GM19239 (cell line): ENCODE measurements around the gene IGFLR1.
"Not testable (repeated sequence)": the region's sequence is repeated elsewhere in the genome, so short reads cannot be mapped to it uniquely, and the experiment has no call there.

Experiments
- DNase-seq: peaks from one replicate; pipeline ENCODE4 v3.0.0; 2011; ENCODE audit warnings: low spot score; ENCODE audit not compliant: insufficient read length
- FAIRE-seq: peaks from 2 replicates; lab custom pipeline; 2011; peaks lifted over from hg19 to GRCh38; lab: Jason Lieb, UNC

Gene IGFLR1

DNA sequence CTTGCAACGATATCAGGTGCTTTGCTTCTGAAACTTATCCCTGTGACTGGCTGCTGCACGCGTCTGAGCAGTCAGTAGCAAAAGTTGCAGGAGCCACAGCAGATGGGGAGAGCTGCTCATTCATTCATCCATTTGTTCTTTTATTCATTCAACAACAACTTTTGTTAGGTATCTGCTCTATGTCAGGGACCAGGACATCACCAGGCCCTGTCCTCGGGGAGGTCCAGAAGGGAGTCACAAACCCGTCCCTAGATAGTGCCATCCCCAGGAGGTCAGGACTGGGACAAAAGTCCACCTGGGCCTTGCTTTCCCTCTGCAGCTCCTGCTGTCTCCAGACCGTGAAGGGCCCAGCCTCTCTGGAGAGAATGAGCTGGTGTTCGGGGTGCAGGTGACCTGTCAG lies 35.7 kb upstream of the IGFLR1 start:
- no peak for FAIRE-seq
- DNase-seq = no peak

DNA sequence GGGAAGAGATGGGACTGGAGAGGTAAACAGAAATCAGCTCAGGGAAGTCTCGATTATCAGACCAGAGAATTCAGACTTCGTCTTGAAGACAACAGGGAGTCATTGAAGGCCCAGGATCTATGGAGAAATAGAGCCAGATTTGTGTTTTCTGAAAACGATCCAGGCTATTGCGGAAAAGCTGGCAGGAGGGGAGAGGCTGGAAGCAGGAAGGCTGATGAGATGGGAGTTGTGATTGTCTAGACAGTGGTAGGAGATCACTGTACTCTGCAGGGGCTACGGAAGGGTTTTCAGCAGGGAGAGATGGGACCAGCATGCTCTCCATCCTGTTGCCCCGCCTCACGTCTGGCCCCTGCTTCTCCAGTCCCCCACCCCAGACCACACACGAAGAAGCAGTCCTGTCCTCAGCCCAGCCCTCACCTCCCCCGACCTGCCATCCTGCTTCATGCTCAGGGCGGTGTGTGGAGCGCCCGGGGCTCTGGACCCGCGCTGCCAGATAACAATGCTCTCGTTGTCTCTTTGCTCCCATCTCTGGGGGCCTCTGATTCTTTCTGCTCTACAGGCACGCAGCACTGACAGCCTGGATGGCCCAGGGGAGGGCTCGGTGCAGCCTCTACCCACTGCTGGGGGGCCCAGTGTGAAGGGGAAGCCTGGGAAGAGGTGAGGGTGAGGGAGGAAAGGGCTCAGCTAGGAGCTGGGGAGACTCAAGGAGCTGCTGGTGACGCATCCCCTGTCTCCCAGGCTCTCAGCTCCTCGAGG lies 35.0 kb upstream of the IGFLR1 start:
- FAIRE-seq (no peak), DNase-seq (no peak)

DNA sequence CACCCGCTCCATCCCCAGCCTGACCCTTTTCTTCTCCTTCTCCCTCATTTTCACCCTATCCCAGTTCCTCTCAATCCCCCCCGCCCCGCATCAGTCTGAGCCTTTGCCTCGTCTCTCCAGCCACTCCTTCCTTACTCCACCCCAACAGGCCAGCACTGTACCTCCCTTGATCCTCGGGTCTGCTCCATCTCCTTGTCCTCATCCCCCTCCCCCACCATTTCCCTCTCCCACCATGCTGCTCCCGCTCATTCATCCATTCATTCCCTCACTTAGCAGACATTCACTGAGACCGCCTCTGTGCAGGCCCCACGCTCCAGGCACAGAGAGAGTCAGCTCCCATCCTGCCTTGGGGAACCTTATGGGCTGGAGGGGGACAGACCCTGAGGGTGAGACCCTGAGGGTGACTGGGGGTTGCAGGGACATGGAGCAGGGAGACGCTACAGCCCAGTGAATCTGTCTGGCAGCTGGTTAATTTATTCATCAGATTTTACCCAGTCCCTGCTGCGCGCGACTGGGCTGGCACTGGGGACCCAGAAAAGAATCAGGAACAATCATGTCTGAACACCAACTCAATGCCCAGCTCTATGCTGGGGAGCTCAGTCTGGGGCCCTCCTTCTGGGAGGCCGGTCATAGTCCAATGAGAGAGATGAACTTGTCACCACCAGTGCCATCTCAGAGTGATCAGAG lies 34.0 kb upstream of the IGFLR1 start:
- no peak for FAIRE-seq
- no peak for DNase-seq

DNA sequence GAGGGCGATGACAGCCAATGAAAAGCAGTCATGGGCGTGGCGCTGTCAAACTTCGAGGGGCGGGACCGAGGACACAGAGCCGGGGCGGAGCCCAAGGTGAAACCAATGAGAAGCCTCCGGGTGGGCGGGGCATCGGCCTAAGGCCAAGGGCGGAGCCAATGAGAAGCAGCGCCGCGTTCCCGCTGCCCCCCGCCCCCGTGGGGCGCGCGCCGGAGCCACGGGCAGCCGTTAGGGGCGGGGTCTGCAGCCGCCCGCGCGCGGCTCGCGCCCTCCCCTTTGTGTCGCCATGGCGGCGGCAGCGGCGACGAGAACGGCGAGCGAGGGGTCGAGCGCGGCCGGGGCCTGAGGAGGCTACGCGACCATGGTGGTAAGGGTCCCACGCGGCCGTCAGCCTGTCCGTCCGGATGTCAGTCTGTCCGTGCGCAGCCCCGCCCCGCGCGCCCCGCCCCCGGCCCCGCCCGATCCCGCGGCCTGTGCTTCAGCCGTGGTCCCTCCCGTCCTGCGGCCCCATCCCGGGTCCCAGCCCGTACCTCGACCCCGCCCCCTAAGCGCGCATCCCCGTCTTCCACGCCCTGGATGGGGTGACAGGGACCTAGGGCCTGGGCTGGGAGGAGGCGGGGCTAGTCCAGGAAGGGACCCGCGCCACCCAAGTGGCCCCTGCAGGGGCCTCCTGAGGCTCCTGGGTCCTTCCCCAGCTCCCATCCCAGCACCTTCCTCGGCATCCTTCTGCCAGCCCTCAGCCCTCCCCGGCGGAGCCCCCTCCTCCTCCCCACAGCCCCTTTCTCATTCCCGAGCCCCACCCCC lies 33.2 kb upstream of the IGFLR1 start, which contains the start of gene ARHGAP33:
Gene ARHGAP33 (plus strand): TSS at position 267 of the 804 bp plus-strand sequence. CDS start 95 bp downstream, at position 362.
- DNase-seq (peak; percentile 97), FAIRE-seq (peak; percentile 95)

DNA sequence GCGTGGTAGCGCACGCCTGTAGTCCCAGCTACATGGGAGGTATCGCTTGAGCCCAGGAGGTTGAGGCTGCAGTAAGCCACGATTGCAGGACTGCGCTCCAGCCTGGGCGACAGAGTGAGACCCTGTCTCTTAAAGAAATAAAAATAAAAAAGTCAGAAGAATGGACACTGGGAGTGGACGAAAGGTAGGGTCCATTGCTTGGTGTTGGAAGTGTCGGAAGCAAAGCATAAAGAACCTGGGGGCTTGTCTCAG lies 32.7 kb upstream of the IGFLR1 start:
- DNase-seq (no peak), FAIRE-seq (no peak)

DNA sequence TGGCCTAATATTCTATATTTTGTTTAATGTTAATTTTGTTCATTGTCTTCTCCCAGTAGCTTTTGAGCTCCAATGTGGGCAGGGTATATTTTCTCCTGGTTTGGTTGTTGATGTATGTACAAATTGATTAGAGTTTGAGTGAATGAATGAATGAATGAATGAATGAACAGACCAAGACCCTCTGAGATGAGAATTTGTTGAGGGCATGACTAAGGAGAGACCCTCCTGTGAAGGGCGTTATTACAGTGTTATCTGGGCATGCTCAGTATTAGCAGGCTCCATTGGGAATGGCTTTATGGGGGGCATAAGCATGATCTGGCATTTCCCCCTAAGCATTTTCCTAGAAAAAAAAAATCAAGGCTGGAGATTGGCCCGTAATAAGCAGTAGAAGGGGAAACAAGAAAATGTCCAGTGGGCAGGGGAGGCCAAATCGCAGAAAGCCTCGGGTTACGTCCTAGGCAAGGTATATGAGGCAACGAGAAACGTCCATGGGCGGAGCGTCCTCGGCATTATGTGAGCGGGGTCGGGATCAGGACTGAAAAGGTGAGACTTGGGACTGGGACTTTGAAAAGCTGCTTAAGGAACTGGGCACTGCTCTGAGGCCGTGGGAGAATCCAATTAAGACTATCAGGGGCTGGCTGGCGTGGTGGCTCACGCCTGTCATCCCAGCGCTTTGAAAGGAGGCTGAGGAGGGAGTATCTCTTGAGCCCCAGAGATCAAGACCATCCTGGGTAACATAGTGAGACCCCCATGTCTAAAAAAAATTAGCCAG lies 32.2 kb upstream of the IGFLR1 start:
- no peak for DNase-seq
- no peak for FAIRE-seq

DNA sequence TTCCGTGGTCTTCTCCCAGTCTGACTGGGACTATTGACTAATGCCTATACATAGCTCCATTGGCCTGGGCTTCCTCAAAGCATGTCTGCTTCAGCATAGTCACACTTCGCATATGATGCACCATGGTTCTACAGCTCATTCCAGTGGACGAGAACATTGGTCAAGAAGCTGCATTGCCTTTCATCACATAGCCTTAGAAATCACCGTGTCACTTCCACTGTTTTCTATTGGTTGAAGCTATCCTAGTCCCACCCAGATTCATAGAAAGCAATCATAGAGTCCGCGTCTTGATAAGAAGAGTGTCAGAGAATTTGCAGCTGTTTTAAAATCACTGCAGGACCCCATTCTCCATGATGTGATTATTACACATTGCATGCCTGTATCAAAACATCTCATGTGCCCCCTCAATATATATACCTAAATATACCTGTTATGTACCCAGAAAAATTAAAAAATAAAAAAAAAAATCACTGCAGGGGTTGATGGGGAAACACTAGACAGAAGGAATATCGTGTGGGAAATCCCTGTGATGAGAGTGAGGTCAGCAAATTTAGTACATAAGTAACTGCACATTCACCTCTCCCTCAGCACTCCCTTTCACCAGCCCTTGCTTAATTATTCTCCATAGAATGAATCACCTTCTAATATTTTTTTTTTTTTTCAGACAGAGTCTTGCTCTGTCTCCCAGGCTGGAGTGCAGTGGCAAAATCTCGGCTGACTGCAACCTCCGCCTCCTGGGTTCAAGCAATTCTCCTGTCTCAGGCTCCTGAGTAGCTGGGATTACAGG lies 31.0 kb upstream of the IGFLR1 start:
- DNase-seq (no peak), FAIRE-seq (no peak)

DNA sequence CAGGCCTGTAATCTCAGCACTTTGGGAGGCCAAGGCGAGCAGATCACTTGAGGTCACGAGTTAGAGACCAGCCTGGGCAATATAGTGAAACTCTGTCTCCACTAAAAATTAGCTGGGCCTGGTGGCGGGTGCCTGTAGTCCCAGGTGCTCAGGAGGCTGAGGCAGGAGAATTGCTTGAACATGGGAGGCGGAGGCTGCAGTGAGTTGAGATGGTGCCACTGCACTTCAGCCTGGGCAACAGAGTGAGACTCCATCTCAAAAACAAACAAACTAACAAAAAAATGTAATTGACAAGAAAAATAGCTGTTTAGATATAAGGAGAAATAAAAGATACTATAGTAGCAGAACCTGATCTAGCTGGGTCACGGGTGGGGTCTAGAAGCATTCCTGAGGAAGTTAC lies 30.1 kb upstream of the IGFLR1 start:
- FAIRE-seq = not testable (repeated sequence)

DNA sequence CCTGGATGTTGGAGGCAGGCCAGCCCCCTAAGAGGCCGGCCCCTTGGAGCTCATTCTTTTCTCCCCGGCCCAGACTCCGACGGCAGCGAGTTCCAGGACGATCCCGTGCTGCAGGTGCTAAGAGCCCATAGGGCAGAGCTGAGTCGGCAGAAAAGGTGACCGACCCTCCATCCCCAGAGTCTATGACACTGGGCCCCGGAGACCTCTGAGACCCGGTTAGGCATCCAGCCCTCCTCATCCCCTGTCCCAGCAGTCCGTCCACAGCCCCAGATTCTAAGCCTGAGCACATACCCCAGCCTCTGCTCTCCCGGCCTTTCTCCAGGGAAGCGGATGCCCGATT lies 25.8 kb upstream of the IGFLR1 start:
- DNase-seq (no peak), FAIRE-seq (no peak)

More for the DNA sequence above, 30.1 kb upstream of the IGFLR1 start:
- not testable (repeated sequence) for DNase-seq

DNA sequence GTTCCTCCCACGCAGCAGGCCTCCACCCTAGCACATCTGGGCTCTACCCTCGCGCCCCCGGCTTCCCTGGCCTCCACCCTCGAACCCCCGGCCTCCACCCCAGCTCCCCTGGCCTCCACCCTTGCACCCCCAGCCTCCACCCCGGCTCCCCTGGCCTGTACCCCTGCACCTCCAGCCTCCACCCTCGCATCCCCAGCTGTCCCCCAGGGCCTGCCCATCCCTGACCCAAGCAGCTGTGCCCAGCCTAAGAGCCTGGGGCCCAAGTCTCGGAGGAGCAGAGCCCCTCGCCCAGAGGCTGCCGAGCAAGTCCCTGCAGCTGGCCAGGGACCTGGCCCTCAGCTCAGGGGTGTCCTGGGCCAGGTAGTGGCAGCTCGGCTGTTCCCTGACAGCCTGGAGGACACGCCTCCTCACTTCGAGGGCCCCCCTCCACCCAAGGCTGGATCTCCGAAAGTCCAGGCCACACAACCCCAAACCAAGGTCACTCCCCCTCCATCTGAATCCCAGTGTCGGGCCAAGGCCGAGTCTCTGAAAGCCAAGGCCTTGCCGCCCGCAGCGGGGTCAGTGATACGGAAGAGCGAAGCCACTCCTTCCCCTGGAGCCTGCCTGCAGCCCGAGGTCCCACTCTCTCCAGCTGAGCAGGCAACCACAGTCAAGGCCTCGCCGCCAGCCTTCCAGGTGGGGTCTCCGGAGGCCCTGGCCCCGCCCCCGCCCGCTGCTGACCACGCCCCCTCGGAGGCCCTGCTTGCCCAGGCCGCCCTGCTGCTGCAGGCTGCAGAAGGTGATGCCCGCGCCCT lies 25.2 kb upstream of the IGFLR1 start:
- DNase-seq (no peak), FAIRE-seq (no peak)

DNA sequence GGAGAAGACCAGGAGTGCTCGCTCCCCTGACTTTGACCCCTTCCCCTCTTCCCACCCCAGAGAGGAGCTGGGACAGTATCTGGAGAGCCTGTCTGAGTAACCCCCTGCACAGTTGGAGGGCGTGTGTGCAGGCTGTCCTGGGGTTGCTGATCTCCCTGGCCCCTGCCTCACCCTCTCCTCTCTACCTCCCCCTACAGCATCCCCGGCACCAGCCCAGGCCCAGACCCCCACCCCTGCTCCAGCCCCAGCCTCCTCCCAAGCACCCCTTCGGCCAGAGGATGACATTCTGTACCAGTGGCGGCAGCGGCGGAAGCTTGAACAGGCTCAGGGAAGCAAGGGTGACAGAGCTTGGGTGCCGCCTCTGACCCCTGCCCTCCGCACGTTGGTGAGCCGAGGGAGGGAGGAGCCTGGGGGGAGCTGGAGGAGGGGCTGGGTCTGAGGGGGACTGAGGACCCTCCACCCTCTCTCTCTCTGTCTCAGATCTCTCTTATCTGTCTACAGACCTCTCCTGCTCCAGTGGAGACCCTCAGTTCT lies 24.4 kb upstream of the IGFLR1 start:
- FAIRE-seq (no peak), DNase-seq (no peak)

DNA sequence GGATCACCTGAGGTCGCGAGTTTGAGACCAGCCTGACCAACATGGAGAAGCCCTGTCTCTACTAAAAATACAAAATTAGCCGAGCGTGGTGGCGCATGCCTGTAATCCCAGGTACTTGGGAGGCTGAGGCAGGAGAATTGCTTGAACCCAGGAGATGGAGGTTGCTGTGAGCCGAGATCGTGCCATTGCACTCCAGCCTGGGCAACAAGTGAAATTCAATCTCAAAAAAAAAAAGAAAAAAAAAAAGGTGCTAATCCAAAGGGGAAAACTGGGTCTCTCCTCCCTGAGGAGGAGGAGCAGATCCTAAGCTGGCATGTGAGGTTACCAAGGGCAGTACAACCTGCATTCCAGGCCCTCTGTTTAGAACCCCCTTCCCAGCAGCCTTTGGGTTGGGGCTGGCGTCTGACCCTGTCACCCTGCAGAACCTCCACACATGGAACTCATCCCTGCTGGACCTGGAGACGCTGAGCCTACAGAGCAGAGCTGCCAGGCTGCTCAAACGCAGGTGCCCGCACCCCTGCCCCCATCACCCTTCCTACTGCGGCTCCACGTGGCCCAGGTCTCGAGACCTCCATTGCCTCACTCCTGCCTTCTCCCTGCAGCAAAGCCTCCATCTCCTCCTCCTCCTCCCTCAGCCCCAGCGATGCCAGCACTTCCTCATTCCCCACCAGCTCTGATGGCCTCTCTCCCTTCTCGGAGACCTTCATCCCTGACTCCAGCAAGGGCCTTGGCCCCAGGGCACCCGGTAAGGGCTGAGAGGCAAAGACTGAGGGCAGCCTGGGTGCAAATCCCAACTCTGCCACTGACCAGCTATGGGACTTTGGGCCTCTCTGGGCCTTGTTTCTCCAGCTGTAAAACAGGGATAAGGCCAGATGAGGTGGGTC lies 22.4 kb upstream of the IGFLR1 start:
- FAIRE-seq = no peak
- DNase-seq = no peak

DNA sequence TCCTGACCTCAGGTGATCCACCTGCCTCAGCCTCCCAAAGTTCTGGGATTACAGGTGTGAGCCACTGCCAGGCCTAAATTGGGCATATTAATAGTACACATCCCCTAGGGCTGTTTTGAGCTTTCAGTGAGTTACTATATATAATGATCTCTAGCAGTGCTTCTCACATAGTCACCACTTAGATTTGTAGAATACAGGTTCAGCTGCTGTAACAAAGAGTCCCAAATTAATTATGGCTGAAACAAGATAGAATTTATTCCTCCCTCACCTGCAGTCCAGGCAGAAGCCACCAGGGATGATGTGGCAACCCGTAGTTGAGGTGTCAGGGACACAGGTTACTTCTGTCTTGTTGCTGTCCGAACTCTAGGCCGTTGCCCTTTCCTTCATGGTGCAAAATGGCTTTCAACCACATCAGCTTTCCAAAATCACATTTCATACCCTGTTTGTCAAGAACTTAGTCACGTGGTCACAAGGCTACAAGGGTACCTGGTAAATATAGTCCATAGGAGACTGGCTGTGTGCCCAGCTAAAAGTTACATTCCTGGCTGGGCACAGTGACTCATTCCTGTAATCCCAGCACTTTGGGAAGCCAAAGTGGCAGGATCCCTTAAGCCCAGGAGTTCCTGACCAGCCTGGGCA lies 18.6 kb upstream of the IGFLR1 start:
- FAIRE-seq (no peak), DNase-seq (no peak)

DNA sequence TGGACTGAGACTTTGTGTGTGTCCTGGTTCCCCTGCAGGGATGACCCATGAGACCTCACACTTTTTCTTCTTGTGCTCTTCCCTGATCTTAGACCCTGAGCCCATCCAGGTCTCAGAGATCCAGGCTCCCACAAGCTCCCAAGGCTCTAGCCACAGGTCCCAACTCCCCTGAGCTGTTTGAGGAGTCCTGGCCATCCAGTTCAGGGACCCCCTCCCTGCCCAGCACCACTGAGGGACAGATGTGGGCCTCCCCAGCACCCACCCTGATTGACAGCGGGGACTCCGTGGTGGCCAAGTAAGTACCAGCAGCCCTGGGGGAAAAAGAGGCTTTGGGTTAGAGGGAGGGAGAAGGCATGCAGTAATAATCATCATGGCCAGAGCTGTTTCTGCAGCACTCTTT lies 17.4 kb upstream of the IGFLR1 start:
- DNase-seq (no peak), FAIRE-seq (no peak)

DNA sequence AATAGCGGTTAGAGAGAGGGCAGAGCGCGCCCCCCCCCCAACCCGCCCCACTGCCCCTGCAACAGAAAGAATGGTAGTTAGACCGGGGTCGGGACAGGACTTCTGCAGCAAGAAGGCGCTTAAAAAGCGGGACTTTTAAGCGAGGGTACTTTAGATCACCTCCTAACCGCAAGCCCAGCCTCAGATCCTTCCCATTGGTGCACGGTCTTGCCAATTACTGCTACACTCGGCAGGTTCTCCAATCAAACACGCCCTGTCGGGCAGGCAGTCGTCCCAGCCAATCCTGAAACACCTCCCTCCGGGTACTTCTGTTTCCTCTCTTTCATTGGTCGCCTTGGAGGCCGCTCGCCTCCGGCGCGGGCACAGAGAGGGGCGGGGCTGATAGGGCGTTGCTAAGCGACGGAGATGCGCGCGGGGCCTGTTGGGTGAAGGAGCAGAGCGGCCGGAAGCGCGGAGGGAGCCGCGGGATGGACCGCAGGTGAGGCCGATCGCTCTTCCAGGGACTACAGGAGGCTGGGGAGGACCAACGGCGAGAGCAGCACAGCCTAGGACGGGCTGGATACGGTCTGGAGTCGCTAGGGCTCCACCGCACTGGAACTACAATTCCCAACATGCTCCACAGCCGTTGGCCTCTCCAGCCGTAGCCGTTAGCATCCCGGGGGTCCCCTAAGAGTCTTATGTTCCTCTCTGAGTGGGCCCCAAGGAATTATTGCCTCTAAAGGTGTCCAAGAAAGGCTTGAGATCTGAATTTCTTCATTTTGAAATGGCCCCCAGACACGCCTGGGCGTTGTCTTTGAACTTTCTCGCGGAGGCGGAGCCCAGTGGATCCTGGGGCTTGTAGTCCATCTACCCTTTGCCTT lies 15.7 kb upstream of the IGFLR1 start, which contains the start of gene PROSER3:
Gene PROSER3 (plus strand): TSS at position 428 of the 860 bp plus-strand sequence. CDS start 40 bp downstream, at position 468.
- DNase-seq (peak; percentile 98), FAIRE-seq (peak; percentile 100)

DNA sequence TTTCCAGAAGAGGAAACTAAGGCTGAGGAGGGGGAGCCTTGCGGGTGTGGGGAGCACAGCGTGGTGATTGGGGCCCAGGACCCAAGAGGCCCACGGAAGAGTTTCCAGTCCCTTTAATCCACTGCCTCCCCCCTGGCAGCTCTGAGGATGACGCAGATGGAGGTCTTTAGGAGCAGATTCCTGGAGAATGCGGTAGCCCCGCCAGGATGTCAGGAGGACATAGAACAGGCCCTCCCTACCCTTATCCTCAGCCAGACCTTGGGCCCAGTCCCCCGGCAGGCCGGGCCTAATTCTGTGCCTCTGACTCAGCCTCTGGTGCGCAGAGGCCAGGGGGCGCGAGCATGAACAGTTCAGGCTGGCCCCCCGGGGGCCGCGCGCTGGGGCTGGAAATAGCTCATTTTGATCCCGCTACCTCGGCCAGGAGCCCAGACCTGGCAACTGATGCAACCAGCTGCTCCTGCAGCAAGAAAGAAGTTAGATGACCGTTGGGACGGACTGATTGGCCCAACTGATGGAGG lies 15.0 kb upstream of the IGFLR1 start:
- FAIRE-seq (no peak), DNase-seq (no peak)
